Progenitor cell of endocrine pancreas (in vitro differentiated cells): Measurements from ENCODE around the gene RETNLB. TPM values are rescaled to one million over a fixed set of nuclear protein-coding genes. Genes with fewer than 3 reads are reported as not detected.

ENCODE experiments used
- DNase-seq: peaks from one replicate; pipeline ENCODE4 v3.0.0; 2021; ENCODE audit warnings: low spot score; ENCODE audit not compliant: unreplicated experiment
- H3K27ac Mint-ChIP-seq: 2 replicates; pipeline ENCODE4 v1.8.0; 2021; ENCODE audit warnings: mild to moderate bottlenecking, moderate library complexity, mixed read lengths
- H3K27me3 Mint-ChIP-seq: 2 replicates; pipeline ENCODE4 v1.8.0; 2021; ENCODE audit warnings: mixed read lengths
- H3K36me3 Mint-ChIP-seq: 2 replicates; pipeline ENCODE4 v1.8.0; 2022; ENCODE audit warnings: mixed read lengths; ENCODE audit not compliant: insufficient read depth
- H3K4me1 Mint-ChIP-seq: 2 replicates; pipeline ENCODE4 v1.8.0; 2021; ENCODE audit warnings: low read depth, mixed read lengths
- H3K4me3 Mint-ChIP-seq: 2 replicates; pipeline ENCODE4 v1.8.0; 2021; ENCODE audit warnings: low read depth, mild to moderate bottlenecking, moderate library complexity, mixed read lengths
- H3K9me3 Mint-ChIP-seq: 2 replicates; pipeline ENCODE4 v1.8.0; 2021; ENCODE audit warnings: low read depth, mixed read lengths
- long read RNA-seq: library from polyadenylated mRNA; unstranded; transcript quantifications from one replicate; pipeline ENCODE4 v2.0.0, GENCODE V29; 2020
- total RNA-seq: library from RNA; stranded (reverse); gene quantifications from 2 replicates; pipeline ENCODE4 v1.2.1, GENCODE V29; 2021
- TF ChIP-seq, protein P1 (sequence below): fragments of 200-600 bp; sonication (generic); IDR thresholded peaks from one replicate; pipeline ENCODE4 v1.5.0; 2021; ENCODE audit warnings: antibody characterized with exemption, mild to moderate bottlenecking; ENCODE audit not compliant: unreplicated experiment

RETNLB gene, protein sequence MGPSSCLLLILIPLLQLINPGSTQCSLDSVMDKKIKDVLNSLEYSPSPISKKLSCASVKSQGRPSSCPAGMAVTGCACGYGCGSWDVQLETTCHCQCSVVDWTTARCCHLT
- not detected in 2 replicates for total RNA-seq
- long read RNA-seq, result 0 reads

DNA sequence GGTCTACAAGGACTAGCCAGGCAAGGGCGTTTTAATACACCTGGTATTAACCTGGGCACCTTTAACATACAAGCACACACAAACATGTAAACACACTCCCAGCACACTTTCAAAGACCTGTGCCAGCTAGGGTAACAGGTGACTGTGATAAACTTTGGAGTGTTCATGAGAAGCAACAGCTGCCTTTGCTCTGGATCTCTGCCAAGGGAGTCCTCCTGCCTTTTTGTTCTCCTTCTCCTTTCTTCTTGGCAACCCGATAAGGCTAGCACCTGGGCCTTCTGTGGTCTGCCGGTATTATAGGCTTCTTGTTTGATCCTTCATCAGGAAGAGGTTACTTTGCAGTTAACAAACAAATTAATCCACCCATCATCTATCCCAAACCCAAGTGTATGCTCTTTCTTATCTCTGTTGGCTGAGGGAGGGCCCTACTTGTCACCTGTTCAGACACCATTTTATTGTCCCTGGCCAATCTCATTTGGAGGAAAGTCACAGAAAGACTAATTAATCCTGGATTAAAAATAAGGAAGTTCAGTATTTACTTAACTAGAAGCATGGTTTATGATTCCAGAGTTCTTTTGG, at the start of gene RETNLB:
Gene RETNLB, minus strand, starts transcription at position 7 of the 579 bp plus-strand sequence. CDS start 225 bp downstream, outside the sequence.
- no peak within 1 kb of the TSS for H3K4me3 Mint-ChIP-seq
- no peak within 1 kb of the TSS for H3K27ac Mint-ChIP-seq
- H3K27me3 Mint-ChIP-seq, result no peaks in the 10 kb centered on the region
- H3K36me3 Mint-ChIP-seq, result no peaks in the 10 kb centered on the region
- DNase-seq, result no peak
- TF ChIP-seq, protein P1, sequence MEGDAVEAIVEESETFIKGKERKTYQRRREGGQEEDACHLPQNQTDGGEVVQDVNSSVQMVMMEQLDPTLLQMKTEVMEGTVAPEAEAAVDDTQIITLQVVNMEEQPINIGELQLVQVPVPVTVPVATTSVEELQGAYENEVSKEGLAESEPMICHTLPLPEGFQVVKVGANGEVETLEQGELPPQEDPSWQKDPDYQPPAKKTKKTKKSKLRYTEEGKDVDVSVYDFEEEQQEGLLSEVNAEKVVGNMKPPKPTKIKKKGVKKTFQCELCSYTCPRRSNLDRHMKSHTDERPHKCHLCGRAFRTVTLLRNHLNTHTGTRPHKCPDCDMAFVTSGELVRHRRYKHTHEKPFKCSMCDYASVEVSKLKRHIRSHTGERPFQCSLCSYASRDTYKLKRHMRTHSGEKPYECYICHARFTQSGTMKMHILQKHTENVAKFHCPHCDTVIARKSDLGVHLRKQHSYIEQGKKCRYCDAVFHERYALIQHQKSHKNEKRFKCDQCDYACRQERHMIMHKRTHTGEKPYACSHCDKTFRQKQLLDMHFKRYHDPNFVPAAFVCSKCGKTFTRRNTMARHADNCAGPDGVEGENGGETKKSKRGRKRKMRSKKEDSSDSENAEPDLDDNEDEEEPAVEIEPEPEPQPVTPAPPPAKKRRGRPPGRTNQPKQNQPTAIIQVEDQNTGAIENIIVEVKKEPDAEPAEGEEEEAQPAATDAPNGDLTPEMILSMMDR, result no peak
- H3K4me1 Mint-ChIP-seq, result peaks cover 3% of the 10 kb centered on the region
- peaks cover 6% of the 10 kb centered on the region for H3K9me3 Mint-ChIP-seq

DNA sequence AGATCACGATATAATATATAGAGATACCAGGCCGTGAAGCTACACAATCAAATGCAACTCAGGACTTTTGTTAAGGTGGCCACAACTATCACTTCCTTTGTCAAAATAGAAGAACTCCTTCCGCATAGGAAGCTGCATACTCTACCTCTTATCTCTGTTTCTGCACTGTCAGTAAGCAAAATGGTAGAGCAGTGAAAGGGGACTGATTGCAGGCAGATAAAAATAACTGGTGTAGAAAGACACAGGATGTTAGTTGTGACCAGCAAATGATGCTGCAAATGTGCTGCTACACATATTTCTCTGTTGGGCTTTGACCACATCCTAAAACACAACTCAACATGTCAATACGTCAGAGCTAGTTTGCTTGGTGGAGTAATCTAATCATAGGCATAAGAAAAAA, 49.1 kb upstream of the RETNLB start:
- H3K27me3 Mint-ChIP-seq, result no peaks in the 10 kb centered on the region
- TF ChIP-seq, protein P1, result no peak
- DNase-seq, result no peak
- H3K4me3 Mint-ChIP-seq, result no peak overlapping the region
- no peaks in the 10 kb centered on the region for H3K4me1 Mint-ChIP-seq
- no peaks in the 10 kb centered on the region for H3K36me3 Mint-ChIP-seq
- H3K9me3 Mint-ChIP-seq, result peaks cover 7% of the 10 kb centered on the region
- no peak overlapping the region for H3K27ac Mint-ChIP-seq

DNA sequence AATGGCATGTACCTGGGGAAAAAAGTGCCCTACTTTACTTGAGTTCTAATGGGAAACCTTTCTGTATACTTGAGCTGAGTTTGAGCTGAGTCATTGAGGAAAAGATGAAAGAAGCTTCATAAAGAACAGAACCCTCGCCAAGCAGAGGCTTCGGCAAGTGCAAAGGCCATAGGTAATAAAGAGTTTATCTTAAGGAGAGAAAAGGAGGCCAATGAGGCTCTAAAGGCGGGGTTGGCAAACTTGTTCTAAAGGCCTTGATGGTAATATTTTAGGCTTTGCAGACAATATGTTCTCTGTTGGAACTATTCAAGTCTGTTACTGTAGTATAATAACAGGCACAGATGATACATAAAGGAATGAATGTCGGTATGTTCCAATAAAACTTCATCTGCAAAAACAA, 47.8 kb upstream of the RETNLB start:
- DNase-seq, result no peak
- TF ChIP-seq, protein P1, result no peak
- H3K36me3 Mint-ChIP-seq, result no peaks in the 10 kb centered on the region
- peaks cover 7% of the 10 kb centered on the region for H3K9me3 Mint-ChIP-seq
- H3K27ac Mint-ChIP-seq, result no peak overlapping the region
- H3K27me3 Mint-ChIP-seq, result no peaks in the 10 kb centered on the region
- no peak overlapping the region for H3K4me3 Mint-ChIP-seq
- H3K4me1 Mint-ChIP-seq, result no peaks in the 10 kb centered on the region

DNA sequence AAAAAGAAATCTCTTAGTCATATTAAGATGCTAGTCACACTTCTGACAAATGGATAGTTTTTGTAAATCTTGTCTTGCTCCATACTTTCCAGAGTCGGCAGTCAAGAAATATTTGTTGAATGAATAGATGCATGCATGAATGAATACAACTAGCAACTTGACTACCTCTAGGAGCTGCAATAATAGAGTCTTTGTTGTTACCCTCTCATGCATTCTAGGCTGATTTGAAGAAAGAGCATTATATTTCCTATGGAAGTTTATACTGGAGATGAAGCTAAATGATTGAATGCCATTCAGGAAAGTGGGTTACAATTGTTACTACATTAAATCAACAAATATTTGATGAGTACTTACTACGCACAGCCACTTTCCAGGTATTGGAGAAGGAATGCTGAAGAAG, 47.2 kb upstream of the RETNLB start:
- Mint-ChIP-seq H3K9me3 (peaks cover 7% of the 10 kb centered on the region), H3K4me3 (no peak overlapping the region), H3K27me3 (no peaks in the 10 kb centered on the region), H3K4me1 (no peaks in the 10 kb centered on the region), H3K36me3 (no peaks in the 10 kb centered on the region), H3K27ac (no peak overlapping the region)
- TF ChIP-seq, protein P1, result no peak
- DNase-seq, result no peak

DNA sequence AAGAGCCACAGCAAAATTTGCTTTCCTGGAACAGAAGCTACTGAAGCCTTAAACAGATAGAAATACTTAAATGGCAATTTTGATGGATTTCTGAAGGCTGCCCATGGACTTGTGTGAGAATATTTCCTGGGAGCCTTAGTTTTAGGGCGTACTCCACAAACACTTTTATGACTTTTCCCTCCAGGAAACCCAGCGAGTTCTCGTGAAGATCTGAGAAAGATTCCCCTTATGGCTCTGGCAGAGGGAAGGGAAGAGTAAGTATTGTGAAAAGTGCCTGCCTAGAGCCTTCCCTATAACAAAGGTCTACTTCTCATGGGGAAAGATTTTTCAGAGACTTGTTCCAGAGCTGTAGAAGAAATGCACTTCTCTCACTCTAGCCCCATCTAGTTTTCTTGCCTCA, 34.3 kb upstream of the RETNLB start:
- Mint-ChIP-seq H3K36me3 (no peaks in the 10 kb centered on the region), H3K4me1 (no peaks in the 10 kb centered on the region)

More for the DNA sequence above, 34.3 kb upstream of the RETNLB start:
- Mint-ChIP-seq H3K27ac (no peak overlapping the region), H3K4me3 (no peak overlapping the region), H3K27me3 (no peaks in the 10 kb centered on the region), H3K9me3 (peaks cover 2% of the 10 kb centered on the region)
- no peak for DNase-seq
- TF ChIP-seq, protein P1, result no peak
